ENCODE data around the gene YBX2. TPM values are rescaled to one million over a fixed set of nuclear protein-coding genes. Genes with fewer than 3 reads are reported as not detected.
"Not testable (repeated sequence)": the region's sequence is repeated elsewhere in the genome, so short reads cannot be mapped to it uniquely, and the experiment has no call there.

Gene YBX2
- under 1 TPM; 0.70 to 0.83 TPM for total RNA-seq

DNA sequence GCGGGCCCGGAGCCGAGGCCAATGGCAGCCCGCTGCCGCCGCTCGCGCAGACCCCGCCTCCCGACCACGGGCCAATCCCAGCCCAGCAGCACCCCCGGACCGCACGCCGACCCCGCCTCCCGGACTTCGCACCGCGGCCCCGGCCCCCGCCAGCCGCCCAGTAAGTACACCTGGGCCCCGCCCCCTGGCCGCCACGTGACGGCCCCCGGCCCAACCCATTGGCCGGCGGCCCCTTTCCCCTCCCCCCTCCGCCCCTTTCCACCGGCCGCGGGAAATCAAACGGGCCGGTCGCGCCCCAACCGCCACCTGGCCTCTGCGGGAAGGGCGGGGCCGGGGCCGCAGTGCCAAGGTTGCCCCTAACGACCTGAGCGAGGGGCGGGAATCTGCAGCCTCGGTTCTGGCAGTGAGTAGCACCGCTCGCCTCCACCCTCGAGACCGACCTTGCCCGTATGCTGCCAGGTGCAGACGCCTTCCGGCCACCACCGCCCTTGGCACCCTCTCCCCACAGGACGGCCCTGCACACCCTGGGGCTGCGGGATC is at the start of gene YBX2:
TSS of gene YBX2 (minus strand) at position 26 of the 540 bp plus-strand sequence. CDS start 139 bp downstream, outside the sequence.
- ChIA-PET POLR2A (no interaction called here), CTCF (no interaction called here)
- DNase-seq, result peak; percentile 89
- peaks cover 21% of the 10 kb centered on the region for H3K4me1 Mint-ChIP-seq (ENCODE audit: low read depth)
- intact Hi-C loops (cut with micrococcal nuclease), result no loop called here
- H3K27ac Mint-ChIP-seq, result no peak within 1 kb of the TSS
- H3K4me3 Mint-ChIP-seq, result peak within 1 kb of the TSS; percentile 66
- no peaks in the 10 kb centered on the region for H3K9me3 Mint-ChIP-seq
- H3K36me3 Mint-ChIP-seq, result no peaks in the 10 kb centered on the region
- peaks cover 28% of the 10 kb centered on the region for H3K27me3 Mint-ChIP-seq

DNA sequence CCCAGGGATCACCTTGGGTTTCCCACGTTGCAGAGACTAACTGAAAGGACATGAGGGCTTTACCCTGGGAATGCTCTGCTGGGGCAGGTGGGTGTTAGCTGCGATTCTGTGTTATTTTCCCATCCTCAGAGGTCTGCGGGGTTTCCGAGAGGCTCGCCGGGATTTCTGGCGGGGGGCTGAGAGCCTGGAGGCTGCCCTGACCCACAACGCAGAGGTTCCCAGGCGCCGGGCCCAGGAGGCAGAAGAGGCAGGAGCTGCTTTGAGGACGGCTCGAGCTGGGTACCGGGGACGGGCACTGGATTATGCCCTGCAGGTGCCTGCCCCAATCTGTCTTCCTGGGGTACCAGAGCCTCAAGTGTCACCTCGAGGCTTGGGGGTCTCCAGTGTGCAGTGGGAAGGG is 48.8 kb upstream of the YBX2 start:
- H3K4me3 Mint-ChIP-seq, result no peak overlapping the region
- intact Hi-C loops (cut with micrococcal nuclease), result no loop called here
- H3K27me3 Mint-ChIP-seq, result no peaks in the 10 kb centered on the region
- POLR2A ChIA-PET, result interaction anchor here (1.4 kb wide), 1 partner anchor 14 kb away, joined by 4 read pairs; no protein-coding TSS in a partner anchor
- H3K36me3 Mint-ChIP-seq, result peaks cover 36% of the 10 kb centered on the region
- CTCF ChIA-PET, result interaction anchor here (2.4 to 2.5 kb wide), 2 partner anchors 13 to 19 kb away, joined by 10 to 15 read pairs; no protein-coding TSS in a partner anchor
- H3K27ac Mint-ChIP-seq, result no peak overlapping the region
- no peaks in the 10 kb centered on the region for H3K9me3 Mint-ChIP-seq
- H3K4me1 Mint-ChIP-seq (ENCODE audit: low read depth), result peaks cover 12% of the 10 kb centered on the region
- no peak for DNase-seq

DNA sequence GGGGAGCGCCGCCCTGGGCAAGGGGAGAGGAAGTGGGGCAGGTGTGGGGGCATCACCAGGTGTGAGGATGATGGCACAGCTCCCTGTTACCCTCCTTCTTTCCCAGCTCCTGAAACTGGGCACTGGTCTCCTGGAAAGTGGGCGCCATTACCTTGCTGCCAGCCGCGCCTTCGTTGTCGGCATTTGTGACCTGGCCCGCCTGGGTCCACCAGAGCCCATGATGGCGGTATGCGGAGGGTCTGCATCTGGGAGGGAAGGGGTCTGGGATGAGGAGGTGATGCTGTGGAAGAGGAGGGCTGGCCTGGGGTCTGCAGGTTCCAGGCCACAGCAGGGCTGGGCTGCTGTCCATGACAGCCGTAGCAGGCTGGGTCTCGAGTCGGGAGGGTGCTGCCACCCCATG is 47.4 kb upstream of the YBX2 start:
- Mint-ChIP-seq H3K9me3 (no peaks in the 10 kb centered on the region), H3K36me3 (peaks cover 43% of the 10 kb centered on the region), H3K4me3 (no peak overlapping the region), H3K27ac (no peak overlapping the region), H3K4me1 (ENCODE audit: low read depth) (peaks cover 20% of the 10 kb centered on the region), H3K27me3 (no peaks in the 10 kb centered on the region)
- DNase-seq, result no peak
- intact Hi-C loops (cut with micrococcal nuclease), result no loop called here
- ChIA-PET POLR2A (no interaction called here), CTCF (interaction anchor here (0.6 to 1.7 kb wide), 2 partner anchors 14 to 26 kb away, joined by 3 to 6 read pairs; no protein-coding TSS in a partner anchor)

DNA sequence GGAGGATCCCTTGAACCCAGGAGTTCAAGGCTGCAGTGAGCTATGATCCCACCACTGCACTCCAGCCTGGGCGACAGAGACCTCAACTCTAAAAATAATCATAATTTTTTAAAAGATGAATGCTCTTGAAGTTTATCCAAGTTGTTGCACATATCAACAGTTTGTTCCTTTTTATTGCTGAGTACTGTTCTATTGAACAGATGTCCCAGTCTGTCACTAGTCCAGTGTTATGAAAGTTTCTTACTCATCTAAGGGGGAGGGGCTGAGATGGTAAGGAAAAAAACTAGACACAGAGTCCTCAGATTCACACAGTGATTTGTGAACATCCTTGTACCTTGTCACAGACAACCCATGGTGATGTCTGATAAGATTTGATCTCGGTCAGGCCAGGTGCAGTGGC is 45.7 kb upstream of the YBX2 start:
- CTCF ChIA-PET, result no interaction called here
- peaks cover 40% of the 10 kb centered on the region for H3K36me3 Mint-ChIP-seq

DNA sequence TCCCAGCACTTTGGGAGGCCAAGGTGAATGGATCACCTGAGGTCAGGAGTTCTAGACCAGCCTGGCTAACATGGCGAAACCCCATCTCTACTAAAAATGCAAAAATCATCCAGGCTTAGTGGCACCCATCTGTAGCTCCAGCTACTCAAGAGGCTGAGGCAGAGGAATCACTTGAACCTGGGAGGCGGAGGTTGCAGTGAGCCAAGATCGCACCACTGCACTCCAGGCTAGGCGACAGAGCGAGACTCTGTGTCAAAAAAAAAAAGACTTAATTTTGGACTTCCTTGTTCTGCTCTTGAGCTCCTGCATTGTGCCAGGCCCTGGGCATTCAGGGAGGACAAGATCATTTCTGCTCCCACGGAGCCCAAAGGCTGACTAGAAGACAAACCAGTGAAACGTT is 43.2 kb upstream of the YBX2 start:
- H3K27me3 Mint-ChIP-seq; DNase-seq; intact Hi-C loops (cut with micrococcal nuclease); H3K9me3 Mint-ChIP-seq: not testable (repeated sequence)
- Mint-ChIP-seq H3K4me1 (ENCODE audit: low read depth) (peaks cover 43% of the 10 kb centered on the region), H3K36me3 (peaks cover 34% of the 10 kb centered on the region), H3K4me3 (peak overlapping the region; percentile 91), H3K27ac (peak overlapping the region; percentile 98)
- ChIA-PET CTCF (interaction anchor here (0.6 to 4.3 kb wide), 8 partner anchors 8 to 106 kb away, joined by 3 to 30 read pairs (median 9); partner anchors contain the start of gene TMEM95), POLR2A (interaction anchor here (0.7 to 3.4 kb wide), 8 partner anchors 8 to 238 kb away, joined by 3 to 34 read pairs (median 4); partner anchors contain the start of gene NEURL4)

More for the DNA sequence above, 45.7 kb upstream of the YBX2 start:
- peaks cover 31% of the 10 kb centered on the region for H3K4me1 Mint-ChIP-seq (ENCODE audit: low read depth)
- H3K27me3 Mint-ChIP-seq, result no peaks in the 10 kb centered on the region
- POLR2A ChIA-PET, result no interaction called here
- no peak overlapping the region for H3K4me3 Mint-ChIP-seq
- no peak for DNase-seq
- H3K27ac Mint-ChIP-seq, result no peak overlapping the region
- intact Hi-C loops (cut with micrococcal nuclease), result no loop called here
- H3K9me3 Mint-ChIP-seq, result no peaks in the 10 kb centered on the region

DNA sequence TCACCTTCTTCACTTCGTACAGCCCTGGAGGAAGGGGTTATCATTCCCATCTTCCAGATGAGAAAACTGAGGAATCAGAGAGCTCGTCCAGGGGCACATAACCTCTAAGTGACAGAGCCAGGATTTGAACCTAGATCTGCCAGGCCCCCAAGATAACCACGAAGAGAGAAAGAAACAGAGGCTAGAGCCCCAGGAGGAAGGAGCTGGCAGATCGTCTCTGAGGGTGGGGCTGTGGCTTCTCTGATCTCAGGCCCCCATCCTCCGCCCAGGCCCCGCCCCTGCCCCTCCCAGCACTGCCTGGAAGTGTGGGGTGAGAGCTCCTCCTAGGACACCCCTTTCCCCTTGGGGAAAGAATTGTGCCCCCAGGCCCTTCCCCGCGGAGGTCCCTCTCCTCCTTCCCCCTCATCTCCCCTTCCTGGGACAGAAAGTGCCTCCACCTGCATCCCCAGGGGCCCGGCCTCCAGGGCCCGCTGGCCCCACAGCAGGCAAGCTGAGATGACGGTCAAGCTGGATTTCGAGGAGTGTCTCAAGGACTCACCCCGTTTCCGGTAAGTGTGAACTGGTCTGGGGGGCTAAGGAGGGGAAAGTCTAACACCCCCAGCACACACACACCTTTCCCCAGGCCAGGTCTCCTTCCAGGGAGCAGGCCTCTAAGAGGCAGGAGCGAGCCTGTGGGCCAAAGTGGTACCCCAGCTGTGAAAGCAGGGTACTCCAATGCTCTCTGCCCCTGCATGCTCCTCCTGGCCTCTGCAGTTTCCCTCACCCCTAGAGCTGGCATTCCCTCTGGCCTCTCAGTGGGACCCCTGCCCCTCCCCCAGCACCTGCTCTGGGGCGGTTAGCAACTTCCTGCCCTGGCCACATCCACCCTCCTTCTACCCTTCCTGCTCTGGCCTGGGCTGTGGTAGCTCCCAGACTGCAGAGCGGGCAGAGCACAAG is 42.1 kb upstream of the YBX2 start, which contains the start of gene ACAP1:
TSS of gene ACAP1 (plus strand) at position 290 of the 936 bp plus-strand sequence. CDS start at position 496, 206 bp downstream.
- intact Hi-C loops (cut with micrococcal nuclease), result loop anchor here (1.0 kb wide), 1 partner anchor 13 kb away; no protein-coding TSS in a partner anchor
- CTCF ChIA-PET, result interaction anchor here (0.6 to 4.3 kb wide), 10 partner anchors 9 to 224 kb away, joined by 3 to 30 read pairs (median 9); partner anchors contain the start of gene TMEM95
- peaks cover 51% of the 10 kb centered on the region for H3K4me1 Mint-ChIP-seq (ENCODE audit: low read depth)
- H3K27me3 Mint-ChIP-seq, result no peaks in the 10 kb centered on the region
- H3K27ac Mint-ChIP-seq, result peak within 1 kb of the TSS; percentile 98
- H3K4me3 Mint-ChIP-seq, result peak within 1 kb of the TSS; percentile 91
- H3K9me3 Mint-ChIP-seq, result no peaks in the 10 kb centered on the region
- H3K36me3 Mint-ChIP-seq, result peaks cover 27% of the 10 kb centered on the region
- POLR2A ChIA-PET, result interaction anchor here (0.6 to 3.4 kb wide), 16 partner anchors 8 to 301 kb away, joined by 3 to 34 read pairs (median 4); partner anchors contain the start of genes CD68, MPDU1, SLC16A13 and TMEM95
- DNase-seq, result peak; percentile 93

DNA sequence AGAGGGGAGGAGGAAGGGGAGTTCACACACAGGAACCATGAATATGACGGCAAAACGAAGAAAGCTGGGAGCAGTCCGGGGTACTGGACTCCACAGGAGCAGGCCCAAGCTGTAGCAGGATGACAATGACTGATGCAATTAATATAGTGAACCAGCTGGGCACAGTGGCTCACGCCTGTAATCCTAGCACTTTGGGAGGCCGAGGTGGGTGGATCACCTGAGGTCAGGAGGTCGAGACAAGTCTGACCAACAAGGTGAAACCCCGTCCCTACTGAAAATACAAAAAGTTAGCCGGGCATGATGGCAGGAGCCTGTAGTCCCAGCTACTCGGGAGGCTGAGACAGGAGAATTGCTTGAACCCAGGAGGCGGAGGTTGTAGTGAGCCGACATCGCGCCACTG is 41.3 kb upstream of the YBX2 start:
- not testable (repeated sequence) for H3K9me3 Mint-ChIP-seq, DNase-seq, H3K27me3 Mint-ChIP-seq
- POLR2A ChIA-PET, result interaction anchor here (1.0 to 3.4 kb wide), 9 partner anchors 10 to 351 kb away, joined by 3 to 34 read pairs (median 5); partner anchors contain the start of genes MPDU1, SLC16A13, TMEM95 and TP53
- Mint-ChIP-seq H3K36me3 (peaks cover 24% of the 10 kb centered on the region), H3K4me3 (peak overlapping the region; percentile 91), H3K4me1 (ENCODE audit: low read depth) (peaks cover 53% of the 10 kb centered on the region), H3K27ac (peak overlapping the region; percentile 98)
- CTCF ChIA-PET, result interaction anchor here (1.0 to 4.3 kb wide), 9 partner anchors 10 to 225 kb away, joined by 3 to 30 read pairs (median 10); partner anchors contain the start of gene TMEM95
- intact Hi-C loops (cut with micrococcal nuclease), result loop anchor here (1.0 kb wide), 1 partner anchor 14 kb away; no protein-coding TSS in a partner anchor

DNA sequence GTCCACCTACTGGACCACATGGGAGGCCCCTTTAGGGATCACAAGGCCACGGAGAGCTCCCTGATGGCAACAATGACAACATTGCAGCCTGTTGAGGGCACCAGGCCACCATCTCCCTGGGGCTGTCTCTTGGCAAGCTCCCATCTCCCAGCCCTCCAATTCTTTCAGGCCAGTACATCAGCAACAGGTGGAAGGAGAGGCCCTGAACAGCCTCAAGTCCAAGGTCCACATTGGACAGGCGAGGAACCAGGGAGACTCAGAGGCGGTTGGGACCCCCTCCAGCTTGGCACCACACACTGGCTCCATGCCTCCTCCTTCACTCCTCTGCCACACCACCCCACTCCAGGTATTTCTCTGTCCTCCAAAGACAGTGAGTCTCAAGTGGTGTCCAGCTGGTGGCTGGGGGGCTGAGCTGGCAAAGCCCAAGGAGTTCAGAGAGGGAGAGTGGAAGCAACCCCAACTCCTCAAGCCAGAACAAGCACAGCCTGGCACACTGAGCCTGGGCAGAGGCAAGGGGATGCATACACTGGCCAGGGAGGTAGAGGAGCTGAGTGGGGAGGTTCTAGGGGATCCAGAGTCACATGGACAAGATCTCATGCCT is 40.6 kb upstream of the YBX2 start:
- POLR2A ChIA-PET, result interaction anchor here (1.0 to 3.4 kb wide), 4 partner anchors 14 to 352 kb away, joined by 3 to 34 read pairs (median 13); partner anchors contain the start of genes TMEM95 and TP53
- peaks cover 55% of the 10 kb centered on the region for H3K4me1 Mint-ChIP-seq (ENCODE audit: low read depth)
- intact Hi-C loops (cut with micrococcal nuclease), result loop anchor here (5.0 kb wide), 1 partner anchor 102 kb away; the partner anchor contains the start of genes FGF11 and TMEM102

DNA sequence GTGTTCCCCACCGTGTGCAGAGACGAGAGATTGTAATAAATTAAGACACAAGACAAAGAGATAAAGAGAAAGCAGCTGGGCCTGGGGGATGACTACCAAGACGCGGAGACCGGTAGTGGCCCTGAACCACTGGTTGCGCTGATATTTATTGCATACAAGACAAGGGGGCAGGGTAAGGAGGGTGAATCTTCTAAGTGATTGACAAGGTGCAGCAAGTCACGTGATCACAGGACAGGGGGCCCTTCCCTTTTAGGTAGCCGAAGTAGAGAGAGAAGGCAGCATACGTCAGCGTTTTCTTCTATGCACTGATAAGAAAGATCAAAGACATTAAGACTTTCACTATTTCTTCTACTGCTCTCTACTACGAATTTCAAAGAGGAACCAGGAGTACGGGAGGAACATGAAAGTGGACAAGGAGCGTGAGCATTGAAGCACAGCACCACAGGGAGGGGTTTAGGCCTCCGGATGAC is 38.2 kb upstream of the YBX2 start:
- CTCF ChIA-PET, H3K27me3 Mint-ChIP-seq, H3K9me3 Mint-ChIP-seq, POLR2A ChIA-PET: not testable (repeated sequence)
- Mint-ChIP-seq H3K27ac (peak overlapping the region; percentile 83), H3K4me1 (ENCODE audit: low read depth) (peaks cover 57% of the 10 kb centered on the region), H3K4me3 (peak overlapping the region; percentile 71), H3K36me3 (peaks cover 10% of the 10 kb centered on the region)
- intact Hi-C loops (cut with micrococcal nuclease), result loop anchor here (5.0 kb wide), 1 partner anchor 105 kb away; the partner anchor contains the start of genes FGF11 and TMEM102
- DNase-seq, result peak; percentile 70

More for the DNA sequence above, 40.6 kb upstream of the YBX2 start:
- H3K27ac Mint-ChIP-seq, result peak overlapping the region; percentile 98
- H3K27me3 Mint-ChIP-seq, result no peaks in the 10 kb centered on the region
- peak overlapping the region; percentile 23 for H3K4me3 Mint-ChIP-seq
- H3K36me3 Mint-ChIP-seq, result peaks cover 20% of the 10 kb centered on the region
- DNase-seq, result no peak
- H3K9me3 Mint-ChIP-seq, result no peaks in the 10 kb centered on the region
- CTCF ChIA-PET, result interaction anchor here (1.0 to 4.3 kb wide), 7 partner anchors 9 to 226 kb away, joined by 3 to 30 read pairs (median 6); no protein-coding TSS in a partner anchor

DNA sequence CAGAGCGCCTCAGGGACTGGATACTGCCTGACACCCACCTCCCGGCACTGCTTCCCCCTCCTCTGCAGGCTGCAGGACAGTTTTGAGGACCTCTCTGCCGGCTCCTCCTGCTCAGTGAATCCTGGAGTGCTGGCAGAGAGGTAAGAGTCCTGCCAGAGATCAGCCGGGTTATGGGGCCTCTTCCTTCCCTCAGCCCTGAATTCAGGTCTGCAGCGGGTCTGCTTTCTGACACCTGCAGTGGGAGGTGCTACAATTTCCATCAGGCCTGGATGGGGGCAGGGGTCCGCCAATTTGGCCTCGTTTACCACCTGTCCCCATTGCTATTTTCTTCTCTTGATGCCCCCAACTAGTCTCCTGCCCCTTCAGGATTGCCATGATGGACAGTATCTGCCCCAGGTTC is 37.7 kb upstream of the YBX2 start:
- Mint-ChIP-seq H3K4me1 (ENCODE audit: low read depth) (peaks cover 59% of the 10 kb centered on the region), H3K36me3 (peaks cover 5% of the 10 kb centered on the region), H3K9me3 (no peaks in the 10 kb centered on the region), H3K27ac (peak overlapping the region; percentile 83), H3K4me3 (peak overlapping the region; percentile 71), H3K27me3 (no peaks in the 10 kb centered on the region)
- CTCF ChIA-PET, result no interaction called here
- intact Hi-C loops (cut with micrococcal nuclease), result loop anchor here (5.0 kb wide), 1 partner anchor 105 kb away; the partner anchor contains the start of genes FGF11 and TMEM102
- no peak for DNase-seq
- POLR2A ChIA-PET, result no interaction called here

DNA sequence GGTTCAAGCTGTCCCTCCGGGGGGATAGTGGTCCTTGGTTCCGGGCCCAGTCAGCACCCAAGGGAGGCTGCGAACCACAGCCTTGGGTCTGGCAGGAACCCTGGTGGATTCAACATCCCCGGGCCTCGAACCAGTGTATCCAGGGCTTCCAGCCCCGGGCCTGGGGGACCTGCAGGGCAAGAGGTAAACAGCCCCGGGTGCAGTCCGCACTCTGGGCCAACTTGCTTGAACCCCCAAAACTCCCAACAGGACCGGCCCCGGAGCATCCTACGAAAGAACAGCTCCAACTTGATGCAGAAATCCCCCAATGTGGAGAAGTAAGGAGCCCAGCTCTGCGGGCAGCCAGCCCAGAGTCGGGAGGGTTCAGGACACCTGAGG is 36.2 kb upstream of the YBX2 start:
- DNase-seq, result no peak
- Mint-ChIP-seq H3K4me3 (peak overlapping the region; percentile 89), H3K27me3 (no peaks in the 10 kb centered on the region), H3K9me3 (no peaks in the 10 kb centered on the region), H3K36me3 (peaks cover 2% of the 10 kb centered on the region), H3K4me1 (ENCODE audit: low read depth) (peaks cover 50% of the 10 kb centered on the region), H3K27ac (peak overlapping the region; percentile 94)
- intact Hi-C loops (cut with micrococcal nuclease), result loop anchor here (5.0 kb wide), 1 partner anchor 107 kb away; the partner anchor contains the start of genes FGF11 and TMEM102
- ChIA-PET POLR2A (interaction anchor here (1.0 kb wide), 1 partner anchor 9 kb away, joined by 3 read pairs; no protein-coding TSS in a partner anchor), CTCF (interaction anchor here (1.2 to 2.4 kb wide), 5 partner anchors 21 to 356 kb away, joined by 4 to 11 read pairs (median 9); partner anchors contain the start of genes SENP3, TMEM102 and TP53)
